WTC11 (cell line): ENCODE data around the gene SCN8A.

Experiments used
- TF ChIP-seq, protein P1 (sequence below): fragments of 200-600 bp; IDR thresholded peaks from 2 replicates; pipeline ENCODE4 v1.8.0; 2022; ENCODE audit warnings: antibody characterized with exemption
- TF ChIP-seq, protein P2 (sequence below): sonication (generic); formaldehyde crosslinking; conservative IDR thresholded peaks from 2 replicates; pipeline ENCODE4 v1.8.1; 2022; ENCODE audit warnings: mild to moderate bottlenecking, missing genetic modification reagents

DNA sequence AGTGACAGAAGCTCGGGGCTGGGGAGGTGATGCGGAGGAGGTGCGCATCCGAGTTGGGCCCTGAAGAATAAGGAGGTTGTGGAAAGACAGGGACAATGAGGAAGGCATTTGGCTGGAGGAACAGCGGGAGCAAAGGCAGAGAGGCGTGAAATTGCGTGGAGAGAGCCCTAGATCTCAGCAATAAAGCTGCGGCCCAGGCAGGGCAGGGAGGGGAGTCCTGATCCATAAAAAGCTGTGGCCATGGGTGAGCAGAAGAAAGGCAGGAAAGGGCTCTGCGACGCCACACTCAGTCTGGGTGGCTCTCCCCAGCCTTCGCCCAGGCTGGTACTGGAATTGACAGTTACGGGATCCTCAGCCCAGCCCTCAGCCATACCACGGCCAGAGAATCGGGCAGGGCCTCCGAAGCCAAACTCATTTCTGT lies 255.2 kb downstream of the SCN8A start:
- TF ChIP-seq, protein P1, sequence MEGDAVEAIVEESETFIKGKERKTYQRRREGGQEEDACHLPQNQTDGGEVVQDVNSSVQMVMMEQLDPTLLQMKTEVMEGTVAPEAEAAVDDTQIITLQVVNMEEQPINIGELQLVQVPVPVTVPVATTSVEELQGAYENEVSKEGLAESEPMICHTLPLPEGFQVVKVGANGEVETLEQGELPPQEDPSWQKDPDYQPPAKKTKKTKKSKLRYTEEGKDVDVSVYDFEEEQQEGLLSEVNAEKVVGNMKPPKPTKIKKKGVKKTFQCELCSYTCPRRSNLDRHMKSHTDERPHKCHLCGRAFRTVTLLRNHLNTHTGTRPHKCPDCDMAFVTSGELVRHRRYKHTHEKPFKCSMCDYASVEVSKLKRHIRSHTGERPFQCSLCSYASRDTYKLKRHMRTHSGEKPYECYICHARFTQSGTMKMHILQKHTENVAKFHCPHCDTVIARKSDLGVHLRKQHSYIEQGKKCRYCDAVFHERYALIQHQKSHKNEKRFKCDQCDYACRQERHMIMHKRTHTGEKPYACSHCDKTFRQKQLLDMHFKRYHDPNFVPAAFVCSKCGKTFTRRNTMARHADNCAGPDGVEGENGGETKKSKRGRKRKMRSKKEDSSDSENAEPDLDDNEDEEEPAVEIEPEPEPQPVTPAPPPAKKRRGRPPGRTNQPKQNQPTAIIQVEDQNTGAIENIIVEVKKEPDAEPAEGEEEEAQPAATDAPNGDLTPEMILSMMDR: no peak
- TF ChIP-seq, protein P2, sequence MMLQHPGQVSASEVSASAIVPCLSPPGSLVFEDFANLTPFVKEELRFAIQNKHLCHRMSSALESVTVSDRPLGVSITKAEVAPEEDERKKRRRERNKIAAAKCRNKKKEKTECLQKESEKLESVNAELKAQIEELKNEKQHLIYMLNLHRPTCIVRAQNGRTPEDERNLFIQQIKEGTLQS: no peak
